Glomerular visceral epithelial cell (primary cell): ENCODE data around the gene TMOD1.

Experiments
- DNase-seq: peaks from one replicate; pipeline ENCODE4 v3.0.0-alpha.2; 2016; ENCODE audit errors: extremely low spot score

Gene TMOD1

GRCh38 chr9:97548819-97549540 is 47.5 kb downstream of the TMOD1 start:
- DNase-seq: no peak

- no peak for DNase-seq
These were observed 48.9 kb downstream of the TMOD1 start for GRCh38 chr9:97550386-97550785.

GRCh38 chr9:97551308-97551707 is 49.8 kb downstream of the TMOD1 start:
- DNase-seq: no peak

GRCh38 chr9:97553141-97553540 is 51.7 kb downstream of the TMOD1 start:
- DNase-seq: no peak

- no peak for DNase-seq
These were observed 52.4 kb downstream of the TMOD1 start for GRCh38 chr9:97553841-97554240.

GRCh38 chr9:97554566-97555075 is 53.2 kb downstream of the TMOD1 start:
- no peak for DNase-seq

- DNase-seq: no peak
These were observed 53.7 kb downstream of the TMOD1 start for GRCh38 chr9:97555164-97555563.

GRCh38 chr9:97556036-97556720 is 54.7 kb downstream of the TMOD1 start:
- no peak for DNase-seq

- no peak for DNase-seq
These were observed 55.5 kb downstream of the TMOD1 start for GRCh38 chr9:97556721-97557605.

GRCh38 chr9:97557606-97558095 is 56.2 kb downstream of the TMOD1 start:
- DNase-seq: no peak

- DNase-seq: no peak
These were observed 57.2 kb downstream of the TMOD1 start for GRCh38 chr9:97558701-97559101.

GRCh38 chr9:97559111-97559514 is 57.6 kb downstream of the TMOD1 start:
- no peak for DNase-seq

GRCh38 chr9:97560154-97560553 is 58.7 kb downstream of the TMOD1 start:
- DNase-seq: no peak

- DNase-seq: no peak
These were observed 59.4 kb downstream of the TMOD1 start for GRCh38 chr9:97560851-97561250.

- DNase-seq: no peak
These were observed 60.0 kb downstream of the TMOD1 start for GRCh38 chr9:97561501-97561900.

GRCh38 chr9:97562542-97562941 is 61.1 kb downstream of the TMOD1 start:
- DNase-seq: no peak

- no peak for DNase-seq
These were observed 62.1 kb downstream of the TMOD1 start for GRCh38 chr9:97563458-97564135.

- peak; percentile 11 for DNase-seq
These were observed 63.1 kb downstream of the TMOD1 start for GRCh38 chr9:97564291-97565175.

GRCh38 chr9:97565262-97565661 is 63.8 kb downstream of the TMOD1 start:
- no peak for DNase-seq

- no peak for DNase-seq
These were observed 65.9 kb downstream of the TMOD1 start for GRCh38 chr9:97567182-97567893.
